ENCODE data around the gene PRRC1. TPM values are rescaled to one million over a fixed set of nuclear protein-coding genes. Genes with fewer than 3 reads are reported as not detected.

Gene PRRC1
- total RNA-seq, 1 experiment from 2014 or later: 66.4 TPM

Other genes with a start within 250 kb of the PRRC1 start
- gene MEGF10, start 226.8 kb upstream of the PRRC1 start, total RNA-seq (2014; rRNA removed; shearing (Covaris generic)): 0.02 TPM in 1 of 2 replicates, not detected in the other
- gene CTXN3, start 131.4 kb downstream of the PRRC1 start, total RNA-seq (2014; rRNA removed; shearing (Covaris generic)): not detected in 2 replicates
- not detected in 2 replicates for gene CCDC192, start 185.8 kb downstream of the PRRC1 start, total RNA-seq (2014; rRNA removed; shearing (Covaris generic))